K562 (cell line): ENCODE measurements around the gene PLEKHG3. TPM values are rescaled to one million over a fixed set of nuclear protein-coding genes. Genes with fewer than 3 reads are reported as not detected.

Experiments used
- ATAC-seq: fragments of 200-7000 bp; cut with Tn5 transposase; 3 replicates; pipeline ENCODE4 v1.9.1; 2020; ENCODE audit warnings: moderate library complexity
- BruUV-seq: library from RNA; stranded (reverse); fragments of 400-500 nt; replicated peaks from 2 replicates; lab custom pipeline; 2021; lab: Mats Ljungman, UMichigan
- CTCF ChIA-PET: fragments of 300-600 bp; formaldehyde crosslinking; extraction: SDS; loops from one replicate; lab custom pipeline; 2021; ENCODE audit warnings: low intra/inter-chr PET ratio; lab: Yijun Ruan, JAX
- POLR2A ChIA-PET: fragments of 300-600, 350-650 bp; sonication (Branson Sonifier 250); formaldehyde crosslinking; extraction: SDS; loops from one replicate; lab custom pipeline; 2021; ENCODE audit warnings: antibody characterized with exemption, inconsistent platforms; lab: Yijun Ruan, JAX
- DNase-seq, 4 experiments: peaks; one replicate each; pipeline versions ENCODE4 v3.0.0 to v3.0.0-alpha.2; 2011 to 2018; ENCODE audit warnings: low spot score in 3 of 4, mixed read lengths in 3 of 4; ENCODE audit errors: extremely low read depth in 1 of 4
- FAIRE-seq: peaks from 2 replicates; lab custom pipeline; 2011; peaks lifted over from hg19 to GRCh38; lab: Jason Lieb, UNC
- H2AFZ ChIP-seq: 2 replicates; pipeline ENCODE4 v1.6.0; 2011; ENCODE audit warnings: low read depth, low read length, control low read depth, inconsistent platforms
- H3K27ac ChIP-seq: fragments of 200-600 bp; 3 replicates; pipeline ENCODE4 v1.8.0; 2011; ENCODE audit warnings: low read depth, mild to moderate bottlenecking, control low read depth, inconsistent platforms, low read length, moderate library complexity, mixed read lengths; ENCODE audit errors: extremely low read depth
- H3K27me3 ChIP-seq, 2 experiments: fragments of 300-600 bp in 1 of 2; 2 replicates in 1 of 2; 3 replicates in 1 of 2; pipeline versions ENCODE4 v1.6.0 to v1.8.0; 2011; ENCODE audit warnings: inconsistent platforms in 2 of 2, low read length in 2 of 2, mild to moderate bottlenecking in 1 of 2, mixed read lengths in 1 of 2, moderate library complexity in 1 of 2; ENCODE audit not compliant: control insufficient read depth in 2 of 2, insufficient read depth in 2 of 2
- H3K36me3 ChIP-seq: fragments of 300-600 bp; 3 replicates; pipeline ENCODE4 v1.8.0; 2011; ENCODE audit warnings: mild to moderate bottlenecking, low read length, inconsistent platforms; ENCODE audit not compliant: control insufficient read depth, insufficient read depth
- H3K4me1 ChIP-seq, 2 experiments: fragments of 200-600 bp in 1 of 2; replicated peaks in 1 of 2; 2 replicates in 1 of 2; 3 replicates in 1 of 2; pipeline versions ENCODE4 v1.5.1 to v1.8.0; 2011; ENCODE audit warnings: inconsistent platforms in 2 of 2, low read length in 2 of 2, mild to moderate bottlenecking in 1 of 2, mixed read lengths in 1 of 2, moderate library complexity in 1 of 2; ENCODE audit not compliant: control insufficient read depth in 2 of 2, insufficient read depth in 2 of 2
- H3K4me2 ChIP-seq: 2 replicates; pipeline ENCODE4 v1.6.1; 2011; ENCODE audit warnings: low read length, control low read depth, inconsistent platforms, mixed read lengths; ENCODE audit not compliant: insufficient read depth
- H3K4me3 ChIP-seq: fragments of 200-600 bp; sonication (generic), shearing (Covaris generic); 2 replicates; pipeline ENCODE4 v1.5.1; 2016; ENCODE audit warnings: control low read depth, inconsistent platforms
- H3K79me2 ChIP-seq: fragments of 200-600 bp; 3 replicates; pipeline ENCODE4 v1.8.0; 2011; ENCODE audit warnings: low read length, inconsistent platforms; ENCODE audit not compliant: control insufficient read depth, insufficient read depth
- H3K9ac ChIP-seq, 2 experiments: 2 replicates each; pipeline versions ENCODE4 v1.6.0 to v1.6.1; 2011; ENCODE audit warnings: low read depth in 2 of 2, low read length in 2 of 2, control low read depth in 1 of 2, inconsistent platforms in 1 of 2, mild to moderate bottlenecking in 1 of 2, mixed read lengths in 1 of 2; ENCODE audit not compliant: insufficient read depth in 1 of 2
- H3K9me1 ChIP-seq: one replicate; pipeline ENCODE4 v1.6.0; 2011; ENCODE audit warnings: inconsistent platforms, mild to moderate bottlenecking, low read length, moderate library complexity; ENCODE audit not compliant: control insufficient read depth, insufficient read depth
- H3K9me3 ChIP-seq: replicated peaks from 2 replicates; pipeline ENCODE4 v1.5.1; 2011; ENCODE audit warnings: low read depth, low read length, inconsistent platforms; ENCODE audit not compliant: control insufficient read depth, insufficient read depth
- H4K20me1 ChIP-seq: replicated peaks from 2 replicates; pipeline ENCODE4 v1.6.1; 2011; ENCODE audit warnings: low read length, inconsistent platforms, mixed read lengths; ENCODE audit not compliant: control insufficient read depth, insufficient read depth
- ZNF445 ChIP-seq: fragments of 250-450 bp; sonication (Bioruptor Pico); IDR thresholded peaks from 2 replicates; pipeline ENCODE4 v1.4.0; 2020; ENCODE audit warnings: low read depth, mild to moderate bottlenecking, moderate library complexity
- WGBS: fragments of 100-300 bp; shearing (Covaris generic); methylation state at CpG from one replicate; pipeline ENCODE4 v1.1.6; 2016; ENCODE audit warnings: low coverage, mixed read lengths; ENCODE audit not compliant: insufficient coverage; ENCODE audit errors: missing lambda C conversion rate; 5-methylcytosine and 5-hydroxymethylcytosine counted together
- in situ Hi-C: fragments of 300-500 bp; cut with MboI; formaldehyde crosslinking; loops from 4 replicates; pipeline ENCODE4 v1.15.0; 2018; ENCODE audit warnings: inconsistent platforms, mixed read lengths
- intact Hi-C: fragments of 100-400 bp; cut with micrococcal nuclease; formaldehyde crosslinking; loops from 2 replicates; pipeline ENCODE4 v1.14.2; 2022
- polyA plus RNA-seq, 8 experiments: library from polyadenylated mRNA; depleted of rRNA in 4 of 8; stranded (reverse) in 5 of 8; unstranded in 3 of 8; fragments of >200 nt; fragmentation: Nextera tagmentation in 2 of 8; fragmentation: Illumina TruSeq in 1 of 8; extraction: Ambion mirVana in 2 of 8; extraction: Trizol in 1 of 8; gene quantifications; 2 replicates each; pipeline versions ENCODE4 v1.2.1 to v1.2.3, GENCODE V29; 2011 to 2014; ENCODE audit warnings: inconsistent platforms in 1 of 8, missing spikeins in 1 of 8
- total RNA-seq, 7 experiments: library from RNA; depleted of rRNA in 6 of 7; stranded (reverse); fragments of >200 nt in 6 of 7; fragmentation: Illumina TruSeq in 2 of 7; extraction: Trizol in 2 of 7; gene quantifications; 2 replicates each; pipeline versions ENCODE4 v1.2.1 to v1.2.3, GENCODE V29; 2011 to 2021; ENCODE audit warnings: low replicate concordance in 1 of 7
- TF ChIP-seq, protein P1 (sequence below), 2 experiments: fragments of 450-650 bp; IDR thresholded peaks; 2 replicates each; pipeline ENCODE4 v1.6.1; 2016; ENCODE audit warnings: mild to moderate bottlenecking in 2 of 2, borderline replicate concordance in 1 of 2, low read depth in 1 of 2, moderate library complexity in 1 of 2

The PLEKHG3 gene
- total and polyA plus RNA-seq, 9 of the 15 experiments (the other 6 are each of a cell fraction or from before 2014, with no cell fraction given) = 0.04 to 0.16 TPM; not detected in 7

- TF ChIP-seq, protein P1, sequence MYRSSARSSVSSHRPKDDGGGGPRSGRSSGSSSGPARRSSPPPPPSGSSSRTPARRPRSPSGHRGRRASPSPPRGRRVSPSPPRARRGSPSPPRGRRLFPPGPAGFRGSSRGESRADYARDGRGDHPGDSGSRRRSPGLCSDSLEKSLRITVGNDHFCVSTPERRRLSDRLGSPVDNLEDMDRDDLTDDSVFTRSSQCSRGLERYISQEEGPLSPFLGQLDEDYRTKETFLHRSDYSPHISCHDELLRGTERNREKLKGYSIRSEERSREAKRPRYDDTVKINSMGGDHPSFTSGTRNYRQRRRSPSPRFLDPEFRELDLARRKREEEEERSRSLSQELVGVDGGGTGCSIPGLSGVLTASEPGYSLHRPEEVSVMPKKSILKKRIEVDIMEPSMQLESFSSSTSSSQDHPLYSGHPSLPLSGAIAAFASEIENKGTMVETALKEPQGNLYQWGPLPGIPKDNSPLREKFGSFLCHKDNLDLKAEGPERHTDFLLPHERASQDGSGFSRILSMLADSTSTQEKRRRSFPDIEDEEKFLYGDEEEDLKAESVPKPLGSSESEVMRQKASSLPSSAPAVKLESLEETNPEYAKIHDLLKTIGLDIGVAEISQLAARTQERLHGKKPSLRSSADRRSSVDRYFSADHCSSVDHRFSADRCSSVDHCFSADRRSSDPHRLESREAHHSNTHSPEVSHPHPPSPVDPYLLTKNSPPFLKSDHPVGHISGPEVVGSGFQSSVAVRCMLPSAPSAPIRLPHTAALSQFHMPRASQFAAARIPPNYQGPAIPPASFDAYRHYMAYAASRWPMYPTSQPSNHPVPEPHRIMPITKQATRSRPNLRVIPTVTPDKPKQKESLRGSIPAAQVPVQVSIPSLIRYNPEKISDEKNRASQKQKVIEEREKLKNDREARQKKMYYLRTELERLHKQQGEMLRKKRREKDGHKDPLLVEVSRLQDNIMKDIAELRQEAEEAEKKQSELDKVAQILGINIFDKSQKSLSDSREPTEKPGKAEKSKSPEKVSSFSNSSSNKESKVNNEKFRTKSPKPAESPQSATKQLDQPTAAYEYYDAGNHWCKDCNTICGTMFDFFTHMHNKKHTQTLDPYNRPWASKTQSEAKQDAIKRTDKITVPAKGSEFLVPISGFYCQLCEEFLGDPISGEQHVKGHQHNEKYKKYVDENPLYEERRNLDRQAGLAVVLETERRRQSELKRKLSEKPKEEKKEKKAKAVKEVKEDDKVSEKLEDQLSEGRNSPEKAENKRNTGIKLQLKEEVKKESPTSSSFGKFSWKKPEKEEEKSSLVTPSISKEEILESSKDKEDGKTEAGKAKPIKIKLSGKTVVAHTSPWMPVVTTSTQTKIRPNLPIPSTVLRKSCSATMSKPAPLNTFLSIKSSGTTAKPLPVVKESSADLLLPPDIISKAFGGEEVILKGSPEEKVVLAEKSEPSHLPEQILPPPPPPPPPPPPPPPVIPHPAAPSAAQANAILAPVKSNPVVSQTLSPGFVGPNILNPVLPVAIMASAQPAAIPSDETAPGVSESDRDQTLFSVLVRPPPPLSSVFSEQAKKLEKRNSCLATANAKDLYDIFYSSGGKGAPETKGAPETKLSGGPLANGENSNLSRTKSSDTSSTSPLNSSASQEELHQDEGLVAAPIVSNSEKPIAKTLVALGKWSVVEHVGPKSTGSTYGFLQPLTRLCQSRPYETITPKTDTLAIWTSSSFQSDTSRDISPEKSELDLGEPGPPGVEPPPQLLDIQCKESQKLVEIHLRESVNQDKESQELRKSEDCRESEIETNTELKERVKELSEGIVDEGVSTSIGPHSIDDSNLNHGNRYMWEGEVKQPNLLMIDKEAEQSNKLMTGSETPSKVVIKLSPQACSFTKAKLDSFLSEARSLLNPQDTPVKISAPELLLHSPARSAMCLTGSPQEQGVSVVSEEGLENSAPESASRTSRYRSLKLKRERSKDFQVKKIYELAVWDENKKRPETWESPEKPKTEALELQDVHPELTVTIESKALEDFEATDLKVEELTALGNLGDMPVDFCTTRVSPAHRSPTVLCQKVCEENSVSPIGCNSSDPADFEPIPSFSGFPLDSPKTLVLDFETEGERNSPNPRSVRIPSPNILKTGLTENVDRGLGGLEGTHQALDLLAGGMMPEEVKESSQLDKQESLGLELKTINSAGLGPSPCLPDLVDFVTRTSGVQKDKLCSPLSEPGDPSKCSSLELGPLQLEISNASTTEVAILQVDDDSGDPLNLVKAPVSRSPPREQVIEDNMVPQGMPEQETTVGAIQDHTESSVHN (IDR thresholded peaks at IDR 0.05; ENCODE audit: borderline replicate concordance in 1 of 2, low read depth in 1 of 2) = no peak
Observed at GRCh38 chr14:64731141-64731581, 26.9 kb downstream of the PLEKHG3 start (continued).

DNA sequence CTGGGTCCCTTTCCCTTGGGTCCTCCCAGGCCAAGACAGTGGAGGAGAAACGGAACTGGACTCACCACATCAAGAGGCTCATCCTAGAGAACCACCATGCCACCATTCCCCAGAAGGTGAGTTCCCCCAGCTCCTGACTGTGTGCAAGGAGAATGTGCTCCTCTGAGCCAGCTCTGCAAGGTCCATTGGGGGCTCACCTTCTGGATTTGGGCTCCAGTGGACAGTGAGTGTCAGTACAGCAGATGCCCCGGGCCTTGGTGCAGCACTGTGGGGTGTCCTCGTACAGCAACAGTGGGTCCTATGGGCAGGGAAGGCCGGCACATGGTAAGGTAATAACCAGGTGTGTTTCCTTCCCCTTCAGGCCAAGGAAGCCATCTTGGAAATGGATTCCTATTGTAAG, 27.8 kb downstream of the PLEKHG3 start:
- no peak overlapping the region for H3K4me3 ChIP-seq
- POLR2A ChIA-PET = interaction anchor here (0.6 to 1.2 kb wide), 3 partner anchors 9 to 143 kb away, joined by 3 read pairs; partner anchors contain the start of gene PLEKHG3
- no peak for TF ChIP-seq ZNF445 (CRISPR knock-in tag)
- 0% methylated on average over 4 of the region's 4 CpGs for WGBS
- intact Hi-C loops (no loop called here), in situ Hi-C loops (no loop called here)
- ATAC-seq (no peak), FAIRE-seq (no peak), DNase-seq (no peak)
- H3K4me1 ChIP-seq = peaks cover 0 to 4% of the 10 kb centered on the region in 2 experiments; a peak in 2 of 5 replicates
- H3K79me2 ChIP-seq = no peaks in the 10 kb centered on the region
- H3K9me1 ChIP-seq = no peaks in the 10 kb centered on the region
- peaks cover 0 to 54% of the 10 kb centered on the region in 2 experiments; a peak in 3 of 5 replicates for H3K27me3 ChIP-seq
- H3K9me3 ChIP-seq = no peaks in the 10 kb centered on the region
- no TSS peak for BruUV-seq
- H4K20me1 ChIP-seq = no peaks in the 10 kb centered on the region
- CTCF ChIA-PET = no interaction called here
- no peaks in the 10 kb centered on the region for H3K36me3 ChIP-seq
- no peak overlapping the region for H3K9ac ChIP-seq
- H2AFZ ChIP-seq = no peak overlapping the region
- H3K4me2 ChIP-seq = no peak overlapping the region
- no peak overlapping the region for H3K27ac ChIP-seq
